ENCODE results near the gene MRTFA. TPM values are rescaled to one million over a fixed set of nuclear protein-coding genes. Genes with fewer than 3 reads are reported as not detected.

MRTFA gene
- total RNA-seq, 1 experiment from 2014 or later = 28.0 TPM

DNA sequence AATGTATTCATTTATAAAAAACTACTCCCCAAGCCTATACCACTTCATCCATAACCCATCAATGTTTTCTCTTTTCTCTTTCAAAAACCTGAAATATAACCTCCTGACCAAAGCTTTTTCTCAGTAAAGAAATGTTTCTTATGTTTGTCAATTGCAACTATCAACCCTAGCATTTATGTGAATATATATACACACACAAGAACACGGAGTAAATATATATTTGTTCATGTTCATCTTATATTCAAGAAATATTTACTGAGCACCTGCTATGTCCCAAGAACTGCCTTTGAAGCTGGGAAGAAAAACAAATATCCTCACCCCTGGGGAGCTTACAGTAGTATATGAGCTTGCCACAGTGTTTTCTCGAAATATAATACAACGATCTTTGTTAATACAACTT lies 3.5 kb downstream of the MRTFA start:
- no TSS peak for BruUV-seq (replicated peaks)
- H4K20me1 ChIP-seq (ENCODE audit: insufficient read depth) = peaks cover 5% of the 10 kb centered on the region; the same call in 1 of the 2 replicates
- H3K4me2 ChIP-seq (ENCODE audit: low read length) = no peak overlapping the region
- H3K9ac ChIP-seq (ENCODE audit: low read length) = no peak overlapping the region
- DNase-seq (ENCODE audit: low read depth, low spot score) (no peak), ATAC-seq (no peak)
- no peaks in the 10 kb centered on the region for H3K9me2 ChIP-seq (ENCODE audit: insufficient read depth)
- RAD21 ChIA-PET (ENCODE audit: low non-redundant PET in 1 of 2, low total read pairs in 2 of 2, uncharacterized antibody in 2 of 2, unreplicated experiment in 2 of 2) = no interaction called here
- peaks cover 6 to 24% of the 10 kb centered on the region in 2 experiments for H3K4me1 ChIP-seq (ENCODE audit: control insufficient read depth in 1 of 2, insufficient read depth in 2 of 2, low read length in 2 of 2)
- H3K79me2 ChIP-seq (ENCODE audit: insufficient read depth, low read length) = peaks cover 74% of the 10 kb centered on the region
- no peak overlapping the region for H3K27ac ChIP-seq (ENCODE audit: low read depth, low read length)
- no peaks in the 10 kb centered on the region for H3K36me3 ChIP-seq (ENCODE audit: control insufficient read depth in 1 of 2, insufficient read depth in 2 of 2, low read length in 2 of 2)
- CTCF ChIA-PET = interaction anchor here (0.8 to 0.9 kb wide), 2 partner anchors 14 to 196 kb away, joined by 3 read pairs; no protein-coding TSS in a partner anchor
- intact Hi-C loops (cut with micrococcal nuclease) = no loop called here
- no peak overlapping the region for H3K4me3 ChIP-seq (replicated peaks in 1 of 2; ENCODE audit: low read depth in 1 of 2, low read length in 2 of 2)
- no peak overlapping the region for H2AFZ ChIP-seq (ENCODE audit: low read depth, low read length, poor library complexity, severe bottlenecking)
- no peaks in the 10 kb centered on the region for H3K27me3 ChIP-seq (ENCODE audit: insufficient read depth, low read length)
- POLR2A ChIA-PET = no interaction called here
- no peak for TF ChIP-seq TCF7L2 (IDR thresholded peaks at IDR 0.05; ENCODE audit: borderline replicate concordance, extremely low read depth, insufficient read depth, insufficient read length)
- no peak for TF ChIP-seq EZH2 (IDR thresholded peaks at IDR 0.05)
- TF ChIP-seq YY1 (IDR thresholded peaks at IDR 0.05; ENCODE audit: extremely low read depth, insufficient replicate concordance, low read depth, low read length) = no peak
- no peak for TF ChIP-seq MAX (IDR thresholded peaks at IDR 0.05)
- TF ChIP-seq SP1 (IDR thresholded peaks at IDR 0.05; ENCODE audit: low read depth) = no peak
- no peak for TF ChIP-seq CBX3 (IDR thresholded peaks at IDR 0.05; ENCODE audit: low read depth)
- TF ChIP-seq FOSL1 (IDR thresholded peaks at IDR 0.05; ENCODE audit: low read depth) = no peak
- TF ChIP-seq POLR2AphosphoS5 (IDR thresholded peaks at IDR 0.05; ENCODE audit: low read depth, low read length) = no peak
- no peak for TF ChIP-seq ZNF274 (IDR thresholded peaks at IDR 0.05; ENCODE audit: low read depth, low read length)
- no peak for TF ChIP-seq ELF1 (IDR thresholded peaks at IDR 0.05; ENCODE audit: borderline replicate concordance, low read depth)
- TF ChIP-seq RAD21 (IDR thresholded peaks at IDR 0.05; ENCODE audit: low read depth) = no peak
- no peak for TF ChIP-seq EZH2phosphoT487 (IDR thresholded peaks at IDR 0.05; ENCODE audit: borderline replicate concordance)
- TF ChIP-seq, protein P1, sequence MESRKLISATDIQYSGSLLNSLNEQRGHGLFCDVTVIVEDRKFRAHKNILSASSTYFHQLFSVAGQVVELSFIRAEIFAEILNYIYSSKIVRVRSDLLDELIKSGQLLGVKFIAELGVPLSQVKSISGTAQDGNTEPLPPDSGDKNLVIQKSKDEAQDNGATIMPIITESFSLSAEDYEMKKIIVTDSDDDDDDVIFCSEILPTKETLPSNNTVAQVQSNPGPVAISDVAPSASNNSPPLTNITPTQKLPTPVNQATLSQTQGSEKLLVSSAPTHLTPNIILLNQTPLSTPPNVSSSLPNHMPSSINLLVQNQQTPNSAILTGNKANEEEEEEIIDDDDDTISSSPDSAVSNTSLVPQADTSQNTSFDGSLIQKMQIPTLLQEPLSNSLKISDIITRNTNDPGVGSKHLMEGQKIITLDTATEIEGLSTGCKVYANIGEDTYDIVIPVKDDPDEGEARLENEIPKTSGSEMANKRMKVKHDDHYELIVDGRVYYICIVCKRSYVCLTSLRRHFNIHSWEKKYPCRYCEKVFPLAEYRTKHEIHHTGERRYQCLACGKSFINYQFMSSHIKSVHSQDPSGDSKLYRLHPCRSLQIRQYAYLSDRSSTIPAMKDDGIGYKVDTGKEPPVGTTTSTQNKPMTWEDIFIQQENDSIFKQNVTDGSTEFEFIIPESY (IDR thresholded peaks at IDR 0.05; ENCODE audit: extremely low read depth, insufficient replicate concordance, low read length) = no peak
- TF ChIP-seq POLR2A (IDR thresholded peaks at IDR 0.05; ENCODE audit: borderline replicate concordance, extremely low read depth, insufficient read depth, insufficient read length) = no peak
- no peaks in the 10 kb centered on the region for H3K9me3 ChIP-seq (ENCODE audit: control insufficient read depth in 1 of 2, insufficient read depth in 1 of 2, low read depth in 1 of 2, low read length in 2 of 2)
